ENCODE results near the gene EPOP.

EPOP gene

DNA sequence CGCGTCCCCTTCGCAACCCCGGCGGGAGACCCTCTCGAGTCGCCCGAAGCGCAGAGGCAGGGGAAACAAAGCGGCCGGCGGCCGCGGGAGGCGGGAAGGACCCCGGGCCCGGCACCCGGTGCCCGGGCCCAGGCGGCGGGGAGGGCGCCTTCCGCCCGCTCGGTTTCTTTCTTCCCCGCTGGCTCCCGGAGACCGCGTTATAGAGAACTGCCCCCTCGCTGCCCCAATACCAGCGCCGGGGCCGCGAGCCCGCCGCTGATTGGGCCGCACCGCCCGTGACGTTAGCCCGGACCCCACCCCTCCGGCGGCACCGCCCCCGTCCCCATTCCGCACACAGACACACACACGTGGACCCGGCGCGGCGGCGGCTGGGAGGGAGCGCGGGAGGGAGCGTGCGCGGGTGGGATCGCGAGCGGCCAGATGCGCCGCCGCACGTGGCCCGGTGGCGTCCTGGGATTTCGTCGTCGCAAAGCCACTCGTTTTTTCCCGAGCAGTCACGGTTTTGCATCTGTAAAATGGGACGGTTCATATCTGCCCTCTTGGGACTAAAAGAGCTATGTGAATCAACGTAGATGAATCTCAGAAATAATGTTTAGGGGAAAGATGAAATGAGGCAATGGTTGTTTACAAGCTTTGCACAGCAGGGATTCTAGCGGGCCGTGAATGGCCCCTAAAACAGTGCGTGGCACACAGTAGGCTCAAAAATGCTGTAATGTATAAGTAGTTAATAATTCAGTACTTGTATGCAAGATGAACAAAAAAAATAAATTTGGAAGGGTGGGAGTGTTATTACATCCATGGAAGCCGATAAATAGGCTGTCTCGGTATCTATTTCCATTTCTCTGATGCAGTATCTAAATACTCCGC is at the start of gene EPOP:
Gene EPOP (minus strand): TSS at position 209 of the 867 bp plus-strand sequence. CDS start 462 bp downstream, outside the sequence.
- DNase-seq, result peak; percentile 71 to 83

DNA sequence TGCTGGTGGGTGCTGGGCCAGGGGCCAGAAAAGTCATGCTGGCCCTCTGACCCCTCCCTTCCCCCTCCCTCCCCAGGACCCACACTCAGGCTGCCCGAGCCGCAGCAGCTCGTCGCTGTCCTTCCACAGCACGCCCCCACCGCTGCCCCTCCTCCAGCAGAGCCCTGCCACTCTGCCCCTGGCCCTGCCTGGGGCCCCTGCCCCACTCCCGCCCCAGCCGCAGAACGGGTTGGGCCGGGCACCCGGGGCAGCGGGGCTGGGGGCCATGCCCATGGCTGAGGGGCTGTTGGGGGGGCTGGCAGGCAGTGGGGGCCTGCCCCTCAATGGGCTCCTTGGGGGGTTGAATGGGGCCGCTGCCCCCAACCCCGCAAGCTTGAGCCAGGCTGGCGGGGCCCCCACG is 47.0 kb upstream of the EPOP start:
- DNase-seq, result no peak

GRCh38 chr17:38720941-38721340 is 46.2 kb upstream of the EPOP start:
- DNase-seq, result no peak

GRCh38 chr17:38719943-38720641 is 45.3 kb upstream of the EPOP start:
- no peak for DNase-seq

DNA sequence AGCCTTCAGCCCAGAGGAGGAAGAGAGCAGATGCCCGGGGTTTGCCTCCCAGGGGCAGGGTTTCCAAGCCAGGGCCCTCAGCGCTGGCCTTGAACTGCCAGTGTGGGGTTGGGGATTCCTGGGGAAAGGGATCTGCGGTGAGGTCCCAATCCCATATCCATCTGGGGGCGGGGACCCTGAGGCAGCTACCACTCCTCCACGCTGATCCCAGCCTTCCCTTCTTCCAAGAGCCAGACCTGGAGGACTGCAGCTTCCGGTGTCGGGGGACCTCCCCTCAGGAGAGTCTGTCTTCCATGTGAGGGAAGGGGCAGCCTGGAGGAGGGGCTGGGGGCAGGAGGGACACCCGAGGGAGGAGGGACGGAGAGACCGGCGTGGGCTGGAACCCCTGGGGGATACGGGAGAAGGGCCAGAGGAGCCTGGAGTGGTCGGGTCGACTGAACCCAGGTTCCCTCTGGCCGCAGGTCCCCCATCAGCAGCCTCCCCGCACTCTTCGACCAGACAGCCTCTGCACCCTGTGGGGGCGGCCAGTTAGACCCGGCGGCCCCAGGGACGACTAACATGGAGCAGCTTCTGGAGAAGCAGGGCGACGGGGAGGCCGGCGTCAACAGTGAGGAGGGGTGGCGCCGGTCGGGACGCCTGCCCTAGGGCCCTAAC is 44.7 kb upstream of the EPOP start:
- no peak for DNase-seq

DNA sequence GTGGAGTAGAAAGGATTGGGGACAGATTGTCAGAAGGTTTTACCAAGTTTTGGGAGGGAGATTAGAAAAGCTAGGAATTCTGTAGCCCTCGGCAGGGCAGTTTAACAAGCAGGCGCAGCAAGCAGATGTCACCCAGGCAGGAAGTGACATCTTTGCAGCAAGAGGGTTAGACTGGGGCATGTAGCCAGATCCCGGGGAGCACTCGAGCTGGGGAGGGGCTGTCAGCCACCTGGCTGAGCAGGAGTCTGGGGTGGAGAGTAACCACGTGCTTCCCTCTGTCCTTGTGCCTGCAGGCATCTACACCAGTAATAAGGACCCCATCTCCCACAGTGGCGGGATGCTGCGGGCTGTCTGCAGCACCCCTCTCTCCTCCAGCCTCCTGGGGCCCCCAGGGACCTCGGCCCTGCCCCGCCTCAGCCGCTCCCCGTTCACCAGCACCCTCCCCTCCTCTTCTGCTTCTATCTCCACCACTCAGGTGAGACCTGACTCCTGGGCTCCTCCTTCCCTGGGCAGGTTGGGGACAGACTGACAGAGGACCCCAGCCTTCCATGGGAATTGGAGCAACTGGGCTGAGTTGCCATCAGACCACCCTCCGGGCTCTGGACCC is 42.5 kb upstream of the EPOP start:
- DNase-seq, result no peak

- DNase-seq, result no peak
Observed at GRCh38 chr17:38716368-38717005, 41.7 kb upstream of the EPOP start.

DNA sequence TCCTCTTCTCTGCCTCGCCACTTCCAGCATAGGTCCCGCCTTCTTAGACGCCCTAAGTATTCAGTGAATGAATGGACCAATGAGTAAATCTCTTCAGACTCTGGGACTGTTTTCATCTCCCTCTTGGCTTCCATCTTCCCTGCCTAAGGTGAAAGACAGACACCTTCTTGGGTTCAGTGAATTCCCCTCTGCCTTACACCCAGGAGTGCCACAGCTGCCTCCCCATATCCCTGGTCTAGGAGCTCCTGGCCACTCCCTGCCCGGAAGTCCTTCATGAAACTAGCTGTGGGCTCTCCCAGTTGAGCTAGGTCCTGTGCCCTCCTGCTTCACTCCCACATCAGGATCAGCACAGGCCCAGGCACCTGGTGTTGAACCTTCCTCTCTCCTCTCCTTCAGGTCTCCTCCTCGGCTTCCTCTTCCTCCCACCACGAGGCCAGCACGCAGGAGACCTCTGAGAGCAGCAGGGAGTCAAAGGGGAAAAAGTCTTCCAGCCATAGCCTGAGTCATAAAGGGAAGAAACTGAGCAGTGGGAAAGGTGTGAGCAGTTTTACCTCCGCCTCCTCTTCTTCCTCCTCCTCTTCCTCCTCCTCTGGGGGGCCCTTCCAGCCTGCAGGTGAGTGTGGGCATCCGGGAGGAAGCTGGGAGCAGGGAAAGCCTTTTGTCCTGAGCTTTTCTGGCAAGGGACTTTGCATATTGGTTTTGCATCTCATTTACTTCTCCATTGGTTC is 40.6 kb upstream of the EPOP start:
- no peak for DNase-seq

DNA sequence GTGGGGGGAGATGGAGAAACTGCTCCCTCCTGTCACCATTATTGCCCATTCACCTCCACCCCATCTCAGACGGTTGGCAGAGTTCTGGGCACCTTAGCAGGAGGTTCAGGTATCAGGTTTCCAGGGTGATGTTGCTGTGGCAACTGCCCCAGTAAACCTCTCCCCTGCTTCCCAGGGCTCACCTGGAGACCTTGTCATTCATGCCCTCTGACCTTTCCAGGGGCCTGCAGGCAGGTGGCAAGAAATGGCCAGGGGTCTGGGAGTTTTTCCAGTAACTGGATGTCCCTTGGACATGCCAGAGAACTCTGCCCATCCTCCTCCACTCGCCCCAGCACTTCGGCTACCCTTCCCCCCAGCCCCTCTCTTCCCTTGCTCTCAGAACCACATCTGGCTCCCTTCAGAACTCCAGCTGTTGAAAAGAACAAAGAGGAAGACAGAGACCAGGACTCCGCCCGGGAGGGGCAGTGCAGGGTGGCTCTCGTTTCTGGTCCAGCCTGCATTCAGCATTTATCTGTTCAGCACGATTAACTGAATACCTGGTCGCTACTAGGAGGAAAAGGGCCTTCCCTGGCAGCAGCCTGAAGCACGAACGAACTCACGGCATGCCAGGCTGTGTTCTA is 38.8 kb upstream of the EPOP start:
- no peak for DNase-seq

- DNase-seq, result no peak
Observed at GRCh38 chr17:38712593-38712992, 37.8 kb upstream of the EPOP start.

DNA sequence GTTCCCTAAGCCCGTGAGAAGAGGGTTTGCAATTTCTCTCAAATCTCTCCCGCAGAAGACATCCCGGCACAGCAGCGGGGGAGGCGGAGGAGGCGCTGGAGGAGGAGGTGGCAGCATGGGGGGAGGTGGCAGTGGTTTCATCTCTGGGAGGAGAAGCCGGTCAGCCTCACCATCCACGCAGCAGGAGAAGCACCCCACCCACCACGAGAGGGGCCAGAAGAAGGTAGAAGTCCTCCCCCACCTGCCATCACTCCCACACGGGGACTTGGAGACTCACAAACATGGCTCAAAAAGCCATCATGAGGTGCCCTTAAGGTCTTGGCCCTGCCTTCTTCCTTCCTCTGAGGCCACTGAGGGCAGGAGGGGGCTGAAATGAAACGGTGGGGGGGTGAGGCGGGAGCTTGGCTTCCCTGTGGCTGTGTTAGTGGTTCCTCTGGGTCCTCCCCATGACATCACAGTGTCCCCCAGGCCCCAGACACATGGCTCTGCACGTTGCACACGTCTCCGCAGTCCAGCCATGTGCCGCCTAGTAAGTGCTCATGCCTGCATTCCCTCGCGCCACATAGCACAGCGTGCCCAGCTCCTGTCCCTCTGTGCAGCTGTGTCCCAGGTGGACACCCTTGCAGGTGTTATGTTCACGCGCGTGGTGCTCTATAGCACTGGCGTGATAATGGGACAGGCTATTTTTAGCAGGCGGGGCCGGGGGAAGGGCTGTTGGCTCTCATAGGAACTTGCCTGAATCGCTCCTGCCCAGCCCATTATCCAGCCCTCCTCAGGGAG is 37.2 kb upstream of the EPOP start:
- peak in 1 of 2 experiments; percentile 30 for DNase-seq

DNA sequence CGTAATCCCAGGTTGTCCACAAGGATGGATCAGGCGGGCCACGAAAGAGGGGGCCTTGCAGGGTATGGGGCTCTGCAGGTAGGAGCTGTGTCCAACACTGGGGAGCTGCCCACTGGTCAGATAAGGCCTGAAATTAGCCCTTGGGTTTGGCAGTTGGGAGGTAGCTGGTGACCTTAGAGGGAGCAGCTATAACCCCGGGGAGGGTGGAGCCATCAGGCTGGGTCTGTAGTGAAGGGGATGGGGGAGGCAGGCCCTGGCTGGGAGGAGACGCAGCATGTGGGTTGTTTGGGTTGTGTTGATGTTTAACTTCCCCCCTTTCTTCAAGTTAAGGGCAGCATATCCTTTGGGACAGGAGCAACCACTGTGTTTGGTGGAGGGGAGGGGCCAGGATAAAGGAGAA is 36.2 kb upstream of the EPOP start:
- no peak for DNase-seq

GRCh38 chr17:38710604-38710962 is 35.8 kb upstream of the EPOP start:
- DNase-seq, result no peak

DNA sequence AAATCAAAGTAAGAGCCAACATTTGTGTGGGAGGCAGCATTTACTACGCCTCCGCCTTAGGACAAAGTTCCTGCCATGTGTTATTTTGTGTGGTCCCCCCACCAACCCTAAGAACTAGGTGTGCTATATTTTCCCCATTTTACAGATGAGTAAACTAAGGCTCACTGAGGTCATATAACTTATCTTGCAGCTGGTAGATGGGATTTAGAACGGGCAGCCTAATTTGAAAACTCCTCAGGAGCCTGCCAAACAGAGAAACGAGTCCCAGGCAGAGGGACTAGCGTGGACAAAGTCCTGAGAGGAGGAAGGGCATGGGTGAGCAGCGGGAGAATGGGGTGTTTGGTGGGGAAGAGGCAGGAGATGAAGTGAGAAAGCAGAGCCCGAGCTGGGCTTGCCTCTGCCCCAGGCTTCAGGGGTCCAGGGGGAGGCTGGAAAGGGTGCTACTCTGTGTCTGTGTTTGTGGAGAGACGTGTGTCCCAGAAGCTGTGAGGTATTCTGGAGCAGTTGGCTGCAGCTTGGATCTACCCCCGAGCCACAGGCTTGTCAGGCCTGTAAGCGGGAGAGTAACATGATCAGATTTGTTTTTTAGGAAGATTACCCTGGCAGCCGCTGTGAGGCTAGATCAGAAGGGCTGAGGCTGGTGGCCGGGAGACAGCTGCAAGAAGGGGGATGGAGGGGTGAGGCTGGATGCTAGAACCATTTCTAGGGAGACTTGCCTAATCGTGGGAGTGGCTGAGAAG is 35.3 kb upstream of the EPOP start:
- no peak for DNase-seq

DNA sequence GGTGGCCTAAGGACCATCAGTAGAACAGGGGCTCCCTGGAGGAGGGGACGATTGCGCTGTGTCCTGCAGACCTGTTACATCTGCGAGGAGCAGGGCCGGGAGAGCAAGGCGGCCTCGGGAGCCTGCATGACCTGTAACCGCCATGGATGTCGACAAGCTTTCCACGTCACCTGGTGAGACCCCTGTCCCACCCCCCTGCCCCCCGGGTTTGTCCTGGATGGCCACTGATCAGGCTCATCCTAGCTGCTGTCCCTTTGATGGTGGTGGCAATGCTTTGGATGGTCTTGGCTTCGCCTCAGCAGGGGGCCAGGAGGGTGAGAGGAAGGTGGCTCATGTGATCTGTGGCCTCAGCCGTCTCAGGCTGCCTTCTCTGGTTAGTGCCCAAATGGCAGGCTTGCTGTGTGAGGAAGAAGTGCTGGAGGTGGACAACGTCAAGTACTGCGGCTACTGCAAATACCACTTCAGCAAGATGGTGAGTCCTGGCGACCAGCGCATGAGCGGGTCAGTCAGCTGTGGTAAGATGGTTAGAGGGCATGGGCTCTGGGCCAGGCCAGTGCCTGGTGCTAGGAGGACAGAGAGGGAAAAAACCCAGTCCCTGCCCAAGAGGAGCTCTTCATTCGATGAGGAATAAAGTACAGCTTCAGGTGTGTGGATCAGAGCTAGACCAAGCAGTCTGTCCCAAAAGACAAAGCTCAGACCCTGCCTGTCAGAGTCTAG is 34.5 kb upstream of the EPOP start:
- no peak for DNase-seq

DNA sequence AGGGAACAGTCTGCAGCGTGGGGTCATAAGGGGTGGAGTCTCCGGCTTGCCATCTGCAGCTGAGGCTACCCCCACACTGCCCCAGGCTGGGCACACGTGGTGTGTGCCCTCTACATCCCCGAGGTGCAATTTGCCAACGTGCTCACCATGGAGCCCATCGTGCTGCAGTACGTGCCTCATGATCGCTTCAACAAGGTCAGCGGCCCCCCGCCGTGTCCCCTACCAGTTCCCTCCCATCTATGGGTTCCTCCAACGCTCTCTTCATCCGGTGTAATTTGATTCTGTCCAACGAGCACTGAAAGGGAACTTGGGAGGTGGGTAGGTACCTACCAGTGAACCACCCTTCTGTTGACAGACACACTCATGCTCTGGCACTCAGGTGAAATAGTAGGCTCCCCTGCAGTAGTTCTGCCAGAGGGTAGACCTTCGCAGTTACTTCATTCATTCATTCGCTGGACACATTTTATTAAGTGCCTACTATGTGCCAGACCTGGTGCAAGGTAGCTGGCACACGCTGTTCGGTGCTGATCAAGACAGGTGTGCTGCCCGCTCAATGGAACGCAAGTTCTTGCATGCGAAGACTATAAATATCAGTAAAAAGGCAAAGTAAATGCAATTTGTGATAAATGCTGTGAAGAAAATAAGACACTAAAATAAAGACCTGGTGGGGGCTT is 33.1 kb upstream of the EPOP start:
- no peak for DNase-seq

DNA sequence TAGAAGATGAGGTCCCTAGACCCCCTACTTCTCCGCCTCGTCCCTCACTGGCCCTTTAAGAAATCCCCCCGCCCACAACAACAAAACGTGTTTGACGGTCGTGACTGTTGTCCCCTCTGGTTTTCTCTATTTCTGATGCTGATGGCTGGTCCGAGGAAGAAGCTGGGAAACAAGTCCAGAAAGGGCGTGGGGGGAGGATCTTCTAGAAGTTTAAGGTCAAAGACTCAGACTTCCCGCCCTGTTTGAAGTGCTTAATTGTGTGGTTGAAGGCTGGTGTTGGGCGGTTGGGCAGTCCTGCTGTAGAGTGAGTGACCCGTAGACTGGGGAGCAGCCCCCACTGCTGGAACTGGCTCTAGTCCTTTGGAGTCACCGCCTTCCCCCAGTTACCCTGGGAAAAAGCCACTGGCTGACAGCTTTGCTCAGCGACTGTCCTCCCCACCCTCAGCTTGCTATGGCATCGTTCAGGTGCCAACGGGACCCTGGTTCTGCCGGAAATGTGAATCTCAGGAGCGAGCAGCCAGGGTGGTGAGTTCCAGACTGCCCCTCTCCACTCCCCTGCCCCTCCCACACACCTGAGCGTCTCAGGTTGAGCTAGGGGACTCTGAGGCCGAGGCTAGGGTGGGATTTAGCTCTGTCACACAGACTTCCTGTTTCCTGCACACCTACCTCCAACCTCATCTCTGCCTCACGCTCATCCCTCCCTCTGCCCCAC is 31.9 kb upstream of the EPOP start:
- DNase-seq, result no peak

Data from Kasumi-1 (cell line).